Epithelial cell of proximal tubule (primary cell): ENCODE results near the gene ASB12. TPM values are rescaled to one million over a fixed set of nuclear protein-coding genes. Genes with fewer than 3 reads are reported as not detected.
A peak's percentile ranks its signal among the peaks of the same experiment; 100 is the strongest.

Experiments used
- DNase-seq: peaks from one replicate; pipeline ENCODE4 v3.0.0-alpha.2; 2011; ENCODE audit warnings: low read depth
- H3K4me3 ChIP-seq: 2 replicates; pipeline ENCODE4 v1.5.1; 2011; ENCODE audit warnings: low read depth, mild to moderate bottlenecking, low read length
- CTCF ChIP-seq: conservative IDR thresholded peaks from 2 replicates; pipeline ENCODE4 v1.5.1; 2012; ENCODE audit warnings: low read depth, mild to moderate bottlenecking, low read length
- total RNA-seq: library from RNA; depleted of rRNA; stranded (reverse); fragments of >200 nt; gene quantifications from 2 replicates; pipeline ENCODE4 v1.2.3, GENCODE V29; 2015

Gene ASB12
- total RNA-seq, 1 donor from 2014 or later = not detected

- peak overlapping the region; percentile 70 for H3K4me3 ChIP-seq
- TF ChIP-seq CTCF = peak; percentile 8
These were observed 24.5 kb downstream of the ASB12 start for GRCh38 chrX:64205735-64206501.

GRCh38 chrX:64205441-64205734, 25.0 kb downstream of the ASB12 start, which contains the start of gene AMER1:
TSS of gene AMER1 (minus strand) at chrX:64205708. CDS start at chrX:64193286, 12,422 bp downstream.
- TF ChIP-seq CTCF = no peak
- peak within 1 kb of the TSS; percentile 70 for H3K4me3 ChIP-seq
- no peak for DNase-seq

More at GRCh38 chrX:64205735-64206501, 24.5 kb downstream of the ASB12 start:
- DNase-seq = peak; percentile 46

- no peak for DNase-seq
- peak overlapping the region; percentile 70 for H3K4me3 ChIP-seq
- TF ChIP-seq CTCF = no peak
These were observed 25.5 kb downstream of the ASB12 start for GRCh38 chrX:64204701-64205440.

- H3K4me3 ChIP-seq = peak overlapping the region; percentile 70
- no peak for TF ChIP-seq CTCF
- DNase-seq = no peak
These were observed 26.2 kb downstream of the ASB12 start for GRCh38 chrX:64204252-64204651.

GRCh38 chrX:64202808-64203325, 27.5 kb downstream of the ASB12 start:
- no peak overlapping the region for H3K4me3 ChIP-seq
- no peak for TF ChIP-seq CTCF
- no peak for DNase-seq

- TF ChIP-seq CTCF = no peak
- no peak overlapping the region for H3K4me3 ChIP-seq
- no peak for DNase-seq
These were observed 32.4 kb downstream of the ASB12 start for GRCh38 chrX:64198036-64198435.

- no peak for DNase-seq
- no peak overlapping the region for H3K4me3 ChIP-seq
- TF ChIP-seq CTCF = no peak
These were observed 33.8 kb downstream of the ASB12 start for GRCh38 chrX:64196606-64197005.
